ENCODE measurements around the gene KIF3A.
A peak's percentile ranks its signal among the peaks of the same experiment; 100 is the strongest.

KIF3A gene

DNA sequence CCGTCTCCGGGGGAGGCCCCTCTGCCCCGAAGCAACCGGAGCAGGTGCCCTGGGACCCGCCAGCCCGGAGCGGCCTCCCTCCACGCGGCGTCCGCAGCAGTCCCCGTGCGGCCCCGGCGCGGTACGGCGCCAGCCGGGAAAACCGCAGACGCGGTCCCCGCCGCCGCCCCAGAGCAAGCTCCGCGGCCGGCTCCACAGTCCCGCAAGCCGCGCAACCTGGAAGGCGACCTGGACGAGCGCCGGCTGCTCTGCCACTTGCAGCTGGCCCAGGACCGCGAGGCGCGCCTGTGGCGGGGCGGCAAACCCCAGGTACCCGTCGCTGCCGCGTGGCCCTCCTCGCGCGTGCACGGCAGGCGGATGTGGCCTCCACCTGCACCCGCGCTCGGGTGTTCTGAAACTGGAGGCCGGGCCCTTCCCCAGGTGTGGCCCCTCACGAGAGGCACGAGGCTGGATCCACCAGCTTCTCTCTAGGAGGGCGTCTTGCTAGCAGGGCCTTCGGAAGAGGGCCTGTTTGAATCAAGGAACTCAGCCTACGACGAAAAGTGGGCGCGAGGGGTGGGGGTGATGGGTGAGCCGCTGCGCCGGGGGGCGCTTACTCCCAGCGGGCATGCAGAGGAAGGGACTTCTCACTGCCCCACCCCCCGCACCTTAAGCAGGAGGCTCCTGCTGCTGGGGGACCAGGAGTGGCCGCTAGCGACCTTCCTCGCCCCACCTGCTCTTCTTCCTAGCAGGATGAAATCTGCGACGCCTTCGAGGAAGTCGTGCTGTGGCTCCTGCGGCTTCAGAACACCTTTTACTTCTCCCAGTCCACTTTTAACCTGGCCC lies 10.5 kb upstream of the KIF3A start:
- Histone ChIP-seq H3K27me3 (peaks cover 0 to 35% of the 10 kb centered on the region in 2 donors), H3K4me1 (peaks cover 0 to 17% (median 9%) of the 10 kb centered on the region in 4 donors), H3K9me3 (no peaks in the 10 kb centered on the region), H3K4me3 (peak overlapping the region; percentile 43 to 49), H3K27ac (no peak overlapping the region), H3K36me3 (no peaks in the 10 kb centered on the region)
- intact Hi-C loops (cut with DNase I; ENCODE audit: low total_unique reads), result no loop called here
- no peak for DNase-seq
- TF ChIP-seq, protein P1, sequence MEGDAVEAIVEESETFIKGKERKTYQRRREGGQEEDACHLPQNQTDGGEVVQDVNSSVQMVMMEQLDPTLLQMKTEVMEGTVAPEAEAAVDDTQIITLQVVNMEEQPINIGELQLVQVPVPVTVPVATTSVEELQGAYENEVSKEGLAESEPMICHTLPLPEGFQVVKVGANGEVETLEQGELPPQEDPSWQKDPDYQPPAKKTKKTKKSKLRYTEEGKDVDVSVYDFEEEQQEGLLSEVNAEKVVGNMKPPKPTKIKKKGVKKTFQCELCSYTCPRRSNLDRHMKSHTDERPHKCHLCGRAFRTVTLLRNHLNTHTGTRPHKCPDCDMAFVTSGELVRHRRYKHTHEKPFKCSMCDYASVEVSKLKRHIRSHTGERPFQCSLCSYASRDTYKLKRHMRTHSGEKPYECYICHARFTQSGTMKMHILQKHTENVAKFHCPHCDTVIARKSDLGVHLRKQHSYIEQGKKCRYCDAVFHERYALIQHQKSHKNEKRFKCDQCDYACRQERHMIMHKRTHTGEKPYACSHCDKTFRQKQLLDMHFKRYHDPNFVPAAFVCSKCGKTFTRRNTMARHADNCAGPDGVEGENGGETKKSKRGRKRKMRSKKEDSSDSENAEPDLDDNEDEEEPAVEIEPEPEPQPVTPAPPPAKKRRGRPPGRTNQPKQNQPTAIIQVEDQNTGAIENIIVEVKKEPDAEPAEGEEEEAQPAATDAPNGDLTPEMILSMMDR (IDR thresholded peaks at IDR 0.05), result no peak

DNA sequence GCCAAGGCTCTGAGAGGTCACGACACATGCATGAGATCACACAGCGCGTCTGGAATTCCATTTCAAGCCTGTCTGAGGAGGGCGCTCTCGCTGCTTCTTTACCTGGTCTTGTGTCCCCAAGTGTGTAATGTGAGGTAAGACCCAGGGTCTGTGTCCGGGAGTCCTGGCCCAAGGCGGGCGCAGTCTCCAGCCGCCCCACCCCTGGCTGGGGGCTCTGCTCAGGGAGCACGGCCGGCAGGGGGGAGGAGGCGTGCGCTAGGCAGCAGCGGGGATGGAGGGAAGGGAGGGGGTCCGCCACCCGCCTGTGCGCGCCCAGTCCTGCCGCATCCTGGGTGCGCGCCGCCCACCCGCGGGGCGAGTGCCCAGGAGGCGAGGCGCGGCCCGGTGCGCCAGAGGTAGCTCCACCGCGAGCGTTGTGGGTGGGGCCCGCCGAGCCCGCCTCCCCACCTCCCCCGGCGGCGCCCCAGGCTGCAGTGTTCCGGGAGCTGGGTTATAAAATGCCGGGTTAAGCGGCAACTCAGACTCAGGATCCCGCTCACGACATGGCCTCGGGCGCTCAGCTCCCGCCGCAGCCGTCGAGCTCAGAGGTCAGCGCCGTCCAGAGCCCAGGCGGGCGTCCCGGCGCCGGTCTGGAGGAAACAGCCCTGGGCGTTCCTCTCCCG lies 9.7 kb upstream of the KIF3A start, which contains the start of gene CCNI2:
Gene CCNI2, plus strand, starts transcription at position 473 of the 662 bp plus-strand sequence. Its CDS starts 70 bp downstream, at position 543.
- intact Hi-C loops (cut with DNase I; ENCODE audit: low total_unique reads), result no loop called here
- H3K36me3 ChIP-seq, result no peaks in the 10 kb centered on the region
- DNase-seq, result no peak
- H3K9me3 ChIP-seq, result no peaks in the 10 kb centered on the region
- TF ChIP-seq, protein P1 (IDR thresholded peaks at IDR 0.05), result peak in 1 of 2 experiments; percentile 17
- H3K27ac ChIP-seq, result no peak within 1 kb of the TSS
- peaks cover 0 to 42% of the 10 kb centered on the region in 2 donors for H3K27me3 ChIP-seq
- peaks cover 0 to 15% (median 9%) of the 10 kb centered on the region in 4 donors for H3K4me1 ChIP-seq
- peak within 1 kb of the TSS; percentile 43 to 49 for H3K4me3 ChIP-seq

GRCh38 chr5:132746592-132746953 lies 9.2 kb upstream of the KIF3A start:
- H3K36me3 ChIP-seq, result no peaks in the 10 kb centered on the region
- peak overlapping the region in 1 of 2 donors; percentile 49 for H3K4me3 ChIP-seq
- no peak for DNase-seq
- H3K9me3 ChIP-seq, result no peaks in the 10 kb centered on the region
- intact Hi-C loops (cut with DNase I; ENCODE audit: low total_unique reads), result no loop called here
- H3K27ac ChIP-seq, result no peak overlapping the region
- peaks cover 0 to 12% (median 9%) of the 10 kb centered on the region in 4 donors for H3K4me1 ChIP-seq
- peaks cover 0 to 43% of the 10 kb centered on the region in 2 donors for H3K27me3 ChIP-seq
- TF ChIP-seq, protein P1 (IDR thresholded peaks at IDR 0.05), result no peak

DNA sequence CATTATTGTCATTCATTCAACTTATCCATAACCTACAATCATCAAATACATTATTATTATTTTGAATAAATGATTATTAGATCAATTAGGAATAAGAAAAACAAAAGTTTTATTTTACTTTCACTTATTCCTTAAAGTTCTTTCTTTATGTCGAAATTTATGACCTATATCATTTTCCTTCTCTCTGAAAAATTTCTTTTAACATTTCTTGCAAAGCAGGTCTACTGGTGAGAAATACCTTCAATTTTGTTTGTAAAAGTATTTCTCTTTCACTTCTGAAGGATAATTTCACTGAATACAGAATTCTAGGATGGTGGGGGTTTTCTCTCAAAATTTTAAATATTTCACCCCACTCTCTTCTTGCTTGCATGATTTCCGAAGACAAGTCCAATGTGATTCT lies 7.3 kb upstream of the KIF3A start:
- no peak overlapping the region for H3K27ac ChIP-seq
- no peak for DNase-seq
- TF ChIP-seq, protein P1 (IDR thresholded peaks at IDR 0.05), result no peak
- no peaks in the 10 kb centered on the region for H3K9me3 ChIP-seq
- intact Hi-C loops (cut with DNase I; ENCODE audit: low total_unique reads), result no loop called here
- no peaks in the 10 kb centered on the region for H3K36me3 ChIP-seq
- peaks cover 0 to 12% (median 9%) of the 10 kb centered on the region in 4 donors for H3K4me1 ChIP-seq
- no peak overlapping the region for H3K4me3 ChIP-seq
- peaks cover 0 to 43% of the 10 kb centered on the region in 2 donors for H3K27me3 ChIP-seq

DNA sequence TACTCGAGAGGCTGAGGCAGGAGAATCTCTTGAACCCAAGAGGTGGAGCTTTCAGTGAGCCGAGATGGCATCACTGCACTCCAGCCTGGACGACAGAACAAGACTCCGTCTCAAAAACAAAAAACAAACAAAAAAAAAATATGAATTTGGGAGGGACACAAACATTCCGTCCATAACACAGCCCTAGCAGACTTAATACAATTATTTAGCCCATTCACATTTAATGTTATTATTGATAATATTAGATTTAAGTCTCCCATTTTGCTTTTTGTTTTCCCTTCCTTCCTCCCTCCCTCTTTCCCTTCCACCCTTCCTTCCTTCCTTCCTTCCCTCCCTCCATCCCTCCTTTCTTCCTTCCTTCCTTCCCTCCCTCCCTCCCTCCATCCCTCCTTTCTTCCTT lies 5.3 kb upstream of the KIF3A start:
- intact Hi-C loops (cut with DNase I; ENCODE audit: low total_unique reads), result no loop called here
- no peaks in the 10 kb centered on the region for H3K36me3 ChIP-seq
- H3K4me3 ChIP-seq, result no peak overlapping the region
- H3K27ac ChIP-seq, result no peak overlapping the region
- H3K27me3 ChIP-seq, result peaks cover 0 to 40% of the 10 kb centered on the region in 2 donors
- TF ChIP-seq, protein P1 (IDR thresholded peaks at IDR 0.05), result no peak
- H3K4me1 ChIP-seq, result peaks cover 0 to 9% (median 8%) of the 10 kb centered on the region in 4 donors
- no peaks in the 10 kb centered on the region for H3K9me3 ChIP-seq
- DNase-seq, result no peak
